ENCODE results near the gene ITPKB.

- no peak for TF ChIP-seq CTCF (IDR thresholded peaks at IDR 0.05)
- TF ChIP-seq POLR2A (IDR thresholded peaks at IDR 0.05): no peak
Measured at GRCh38 chr1:226695335-226695900, 43.7 kb downstream of the ITPKB start.
